ENCODE results near the gene SLC12A8. TPM values are rescaled to one million over a fixed set of nuclear protein-coding genes. Genes with fewer than 3 reads are reported as not detected.

The SLC12A8 gene
- total RNA-seq, 1 experiment from 2014 or later = 57.8 TPM

GRCh38 chr3:125214738-125215137 lies 2.2 kb upstream of the SLC12A8 start:
- DNase-seq (ENCODE audit: low spot score) = no peak

- no peak for DNase-seq (ENCODE audit: low spot score)
These were observed 1.5 kb upstream of the SLC12A8 start for GRCh38 chr3:125213946-125214542.

DNA sequence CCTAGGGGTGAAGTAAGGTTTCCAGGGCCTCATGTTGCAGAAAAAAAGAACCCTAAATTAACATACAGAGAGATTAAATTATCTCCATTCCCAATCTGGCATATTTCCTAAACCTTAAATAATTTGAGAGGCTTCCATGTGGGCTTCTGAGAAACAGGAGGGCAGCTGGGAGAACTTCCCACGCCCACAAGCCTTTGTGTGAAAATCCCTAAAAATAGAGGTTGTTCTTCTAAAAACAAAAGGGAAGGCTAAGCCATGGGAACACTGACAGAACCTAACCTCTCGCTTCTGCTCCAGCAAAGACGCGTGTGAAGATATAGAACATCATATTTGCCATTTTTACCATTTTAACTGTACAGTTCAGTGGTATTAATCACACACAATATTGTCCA lies 812 bp upstream of the SLC12A8 start:
- DNase-seq (ENCODE audit: low spot score) = no peak

- DNase-seq (ENCODE audit: low spot score) = peak; percentile 64
These were observed 448 bp downstream of the SLC12A8 start for GRCh38 chr3:125212091-125212508.

DNA sequence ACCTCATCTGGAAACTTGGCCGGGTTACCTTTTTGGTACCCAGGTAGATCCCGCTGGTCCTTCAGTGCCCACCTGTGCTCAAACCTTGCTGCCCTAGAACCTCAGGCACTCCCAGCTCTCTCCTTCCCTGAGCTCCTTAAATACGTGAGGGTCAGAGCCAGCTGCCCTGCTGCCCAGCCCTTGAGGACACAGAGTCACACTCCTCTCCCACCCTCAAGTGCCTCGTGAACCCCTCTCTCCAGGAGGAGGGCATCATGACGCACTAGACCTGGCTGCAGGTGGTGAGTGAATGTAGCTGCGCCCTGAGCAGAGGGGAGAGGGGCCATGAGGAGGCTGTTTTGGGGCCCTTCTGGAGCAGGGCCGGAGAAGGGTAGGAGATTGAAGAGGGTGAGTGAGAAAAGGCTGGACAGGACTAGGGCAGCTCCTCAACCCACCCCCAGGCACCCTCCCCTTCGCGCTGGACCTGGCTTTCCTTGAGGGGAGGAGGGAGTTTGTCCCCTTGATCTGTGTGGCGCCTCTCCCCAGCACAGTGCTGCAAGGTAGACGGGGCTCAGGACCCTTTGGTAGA lies 941 bp downstream of the SLC12A8 start:
- no peak for DNase-seq (ENCODE audit: low spot score)

DNA sequence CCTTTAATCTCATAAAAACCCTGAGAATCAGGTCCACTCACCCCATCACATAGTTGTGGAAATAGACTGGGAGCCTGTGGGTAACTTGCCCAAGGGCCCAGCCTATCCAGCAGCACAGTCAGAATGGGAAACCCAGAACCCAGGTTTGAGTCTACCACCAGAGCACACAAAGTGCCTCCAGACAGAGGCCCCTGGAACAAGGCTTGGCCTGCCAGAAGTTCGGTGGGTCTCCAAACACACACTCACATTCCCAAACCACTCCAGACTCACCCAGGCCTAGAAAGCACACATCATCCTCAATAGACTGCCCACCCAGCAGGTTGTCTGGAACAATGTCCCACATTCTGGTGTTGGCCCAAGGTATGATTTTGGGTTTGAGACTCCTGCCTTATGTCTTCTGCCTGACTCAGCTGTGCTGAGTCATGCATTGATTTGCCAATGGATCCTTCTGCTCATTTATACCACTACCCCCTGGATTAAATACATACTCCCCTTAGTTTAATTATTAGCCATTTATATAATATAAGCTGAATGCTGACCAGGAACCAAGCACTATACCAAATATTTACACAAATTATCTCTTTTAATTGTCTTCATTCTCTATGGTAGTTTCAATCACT lies 4.5 kb downstream of the SLC12A8 start:
- DNase-seq (ENCODE audit: low spot score) = peak; percentile 33

- DNase-seq (ENCODE audit: low spot score) = peak; percentile 55
These were observed 5.0 kb downstream of the SLC12A8 start for GRCh38 chr3:125207507-125207906.

- no peak for DNase-seq (ENCODE audit: low spot score)
These were observed 5.6 kb downstream of the SLC12A8 start for GRCh38 chr3:125206934-125207333.

GRCh38 chr3:125203731-125204130 lies 8.8 kb downstream of the SLC12A8 start:
- DNase-seq (ENCODE audit: low spot score) = no peak

GRCh38 chr3:125202197-125202596 lies 10.4 kb downstream of the SLC12A8 start:
- DNase-seq (ENCODE audit: low spot score) = peak; percentile 42

DNA sequence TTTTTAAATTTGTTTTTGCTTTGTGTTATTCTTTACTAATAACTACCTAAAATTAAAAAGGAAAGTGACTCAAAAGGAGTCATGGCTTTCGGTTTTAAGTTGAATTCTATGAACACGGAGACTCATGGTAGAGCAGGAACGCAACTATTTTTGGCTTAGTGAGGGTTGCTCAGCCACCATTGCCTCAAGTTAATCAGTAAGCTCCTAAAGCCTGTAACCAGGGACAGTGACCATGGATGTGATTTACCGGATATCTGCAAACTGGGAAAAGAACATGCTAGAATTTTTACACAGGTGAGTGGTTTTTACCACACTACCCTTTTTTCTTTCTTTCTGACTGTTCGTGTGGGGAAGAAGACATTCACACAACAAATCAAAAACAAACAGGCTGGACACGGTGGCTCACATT lies 11.8 kb downstream of the SLC12A8 start:
- DNase-seq (ENCODE audit: low spot score) = no peak

DNA sequence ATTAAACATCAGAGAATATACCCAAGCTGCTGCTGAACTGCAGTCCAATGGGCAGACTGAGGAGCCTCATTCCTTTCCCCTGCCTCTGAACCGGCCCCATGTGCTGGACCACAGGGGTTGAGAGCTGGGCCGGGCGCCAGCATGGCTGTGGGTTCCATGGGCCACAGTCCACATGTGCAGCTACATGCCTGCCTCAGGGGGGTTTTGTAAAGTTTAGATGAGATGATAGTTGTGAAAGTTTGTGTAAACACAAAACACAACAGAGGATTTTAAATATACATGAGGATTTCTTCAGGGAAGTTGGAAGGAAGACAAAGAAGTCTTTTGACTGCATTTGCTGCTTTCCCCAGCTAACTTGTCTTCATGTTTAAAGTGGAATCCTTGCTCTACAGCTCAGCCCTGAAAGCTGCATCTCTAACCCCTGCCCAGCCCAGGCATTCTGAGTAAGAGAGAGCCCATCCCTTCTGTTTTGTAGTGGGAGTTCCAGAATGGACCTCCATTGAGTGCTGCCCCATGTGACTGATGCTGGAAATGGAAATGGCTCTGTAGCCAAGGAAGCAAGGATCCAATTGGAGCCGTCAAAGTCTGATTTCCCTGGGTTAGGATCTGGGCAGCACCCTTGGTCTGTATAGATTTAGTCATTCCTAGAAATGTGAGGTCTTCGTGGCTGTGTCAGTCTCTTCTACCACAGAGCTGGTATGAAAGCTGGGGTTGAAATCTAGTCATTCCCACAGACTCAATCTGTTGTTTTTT lies 17.5 kb downstream of the SLC12A8 start:
- no peak for DNase-seq (ENCODE audit: low spot score)

DNA sequence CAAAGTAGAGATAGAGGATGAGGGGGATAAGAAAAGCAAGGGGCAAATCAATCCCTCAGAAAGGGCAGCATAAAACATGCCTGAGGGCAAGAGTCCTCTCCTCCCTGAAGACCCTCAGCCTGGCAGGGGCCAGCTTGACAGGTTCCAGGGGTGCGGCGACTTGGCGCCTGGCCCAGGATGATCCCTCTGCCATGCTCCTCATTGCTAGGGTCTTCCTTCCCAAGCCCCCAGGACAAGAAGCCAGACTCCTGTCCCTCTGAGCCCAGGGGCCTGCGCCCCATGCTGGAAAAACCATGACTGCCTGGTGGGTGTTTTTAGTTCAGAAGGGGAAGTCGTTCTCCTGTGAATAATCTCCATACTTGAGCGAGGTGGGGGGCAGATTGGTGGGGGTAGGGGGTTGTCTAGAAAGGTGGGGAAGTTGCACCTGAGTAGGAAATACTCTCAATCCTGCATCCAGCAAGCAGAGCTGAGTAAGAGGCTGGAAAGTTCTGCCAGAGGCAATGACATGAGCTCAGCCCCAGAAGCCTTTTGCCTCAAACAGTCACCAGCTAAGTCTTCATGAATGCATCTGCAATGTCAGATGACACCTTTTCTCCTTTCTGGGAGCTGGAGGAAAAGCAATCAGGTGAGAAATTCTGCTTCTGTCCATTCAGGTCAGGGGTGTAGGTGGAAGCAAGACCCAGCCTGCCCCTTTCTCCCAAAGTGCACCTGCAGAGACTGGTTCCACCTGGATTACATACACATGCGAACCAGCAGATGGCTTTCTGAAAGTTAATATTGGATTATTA lies 18.3 kb downstream of the SLC12A8 start:
- DNase-seq (ENCODE audit: low spot score) = no peak

DNA sequence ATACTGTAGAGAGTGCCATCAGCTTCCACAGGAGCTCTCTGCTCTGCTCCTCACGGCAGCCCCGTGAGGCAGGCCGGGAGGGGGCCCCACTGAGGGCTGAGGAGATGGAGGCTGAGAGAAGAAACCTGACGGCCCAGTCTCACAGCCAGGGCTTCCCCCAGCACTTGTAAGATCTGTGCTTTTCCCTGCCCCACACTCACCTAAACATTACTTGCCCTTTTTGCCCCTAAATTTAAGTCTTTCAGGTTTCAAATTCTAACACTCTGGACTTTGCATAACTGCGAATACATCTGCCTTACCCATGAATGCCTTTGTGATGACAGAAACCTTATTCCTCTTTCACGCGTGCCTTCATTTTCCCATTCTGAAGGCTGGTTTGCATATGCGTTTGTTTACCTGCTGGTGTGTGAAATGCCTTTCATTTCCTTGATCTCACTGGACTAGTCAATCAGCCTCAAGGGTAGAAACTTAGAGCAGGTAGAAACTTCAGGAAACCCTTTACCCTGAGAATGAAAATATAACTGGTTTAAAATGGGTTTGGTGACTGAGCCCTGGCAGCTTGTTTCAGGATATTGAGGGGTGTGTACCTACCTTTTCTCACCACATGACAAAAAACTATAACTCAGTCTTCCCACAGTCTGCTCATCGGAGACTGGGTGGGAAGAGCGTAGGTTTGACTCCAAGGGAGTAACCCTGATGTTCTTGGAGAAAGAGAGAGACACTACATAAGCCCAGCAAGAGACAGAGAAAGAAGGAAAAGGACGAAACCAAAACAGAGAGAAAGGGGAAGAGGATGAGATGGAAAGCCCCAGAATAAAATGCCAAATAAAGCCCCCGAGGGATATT lies 20.1 kb downstream of the SLC12A8 start:
- DNase-seq (ENCODE audit: low spot score) = no peak

GRCh38 chr3:125191730-125192129 lies 20.8 kb downstream of the SLC12A8 start:
- DNase-seq (ENCODE audit: low spot score) = no peak

- no peak for DNase-seq (ENCODE audit: low spot score)
These were observed 21.3 kb downstream of the SLC12A8 start for GRCh38 chr3:125191256-125191655.

GRCh38 chr3:125190786-125191185 lies 21.8 kb downstream of the SLC12A8 start:
- no peak for DNase-seq (ENCODE audit: low spot score)

DNA sequence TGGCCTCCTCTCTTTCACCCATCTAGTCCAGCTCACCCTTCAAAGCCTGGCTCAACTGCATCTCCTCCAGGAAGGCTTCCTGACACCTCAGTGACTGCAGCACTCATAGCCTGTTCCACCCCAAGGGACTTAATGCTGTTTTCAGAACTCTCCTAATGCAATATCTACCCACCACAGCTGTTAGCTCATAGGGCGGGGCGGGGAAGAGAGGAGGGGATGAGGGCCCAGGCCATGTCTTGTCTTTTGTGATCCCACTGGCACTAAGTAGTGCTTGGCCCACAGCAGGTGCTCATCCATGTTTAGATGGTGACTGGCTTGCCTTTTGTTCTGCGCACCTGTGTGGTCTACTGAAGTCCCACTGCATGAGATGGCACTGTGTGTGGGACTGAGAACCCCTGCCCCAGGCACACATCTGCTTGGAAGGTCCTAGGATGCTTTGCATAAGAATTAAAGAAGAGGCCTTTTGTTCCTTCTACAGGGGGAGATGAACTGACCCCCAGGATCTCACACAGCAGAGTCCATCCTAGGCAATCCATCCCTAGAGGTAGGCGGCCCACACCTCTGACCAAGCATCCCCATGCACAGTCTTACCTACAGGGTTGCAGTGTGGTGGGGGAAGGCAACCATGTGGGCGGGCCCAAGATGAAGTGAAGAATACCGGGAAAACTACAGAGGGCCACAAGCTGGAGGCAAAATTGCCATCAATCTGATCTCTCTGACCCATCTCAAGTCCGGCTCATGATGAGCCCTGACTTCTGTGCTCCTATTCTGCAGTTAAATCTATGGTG lies 23.0 kb downstream of the SLC12A8 start:
- DNase-seq (ENCODE audit: low spot score) = no peak

- no peak for DNase-seq (ENCODE audit: low spot score)
These were observed 23.6 kb downstream of the SLC12A8 start for GRCh38 chr3:125188955-125189354.

GRCh38 chr3:125187599-125187910 lies 25.0 kb downstream of the SLC12A8 start:
- no peak for DNase-seq (ENCODE audit: low spot score)

All from HT-29 (cell line).